NOMO-1 (cell line): Measurements from ENCODE around the gene NR1I3.

Source experiments
- DNase-seq, 2 experiments: peaks; one replicate each; lab custom pipeline; 2025; ENCODE audit not compliant: unreplicated experiment in 2 of 2; lab: John Stamatoyannopoulos, UW

Gene NR1I3

DNA sequence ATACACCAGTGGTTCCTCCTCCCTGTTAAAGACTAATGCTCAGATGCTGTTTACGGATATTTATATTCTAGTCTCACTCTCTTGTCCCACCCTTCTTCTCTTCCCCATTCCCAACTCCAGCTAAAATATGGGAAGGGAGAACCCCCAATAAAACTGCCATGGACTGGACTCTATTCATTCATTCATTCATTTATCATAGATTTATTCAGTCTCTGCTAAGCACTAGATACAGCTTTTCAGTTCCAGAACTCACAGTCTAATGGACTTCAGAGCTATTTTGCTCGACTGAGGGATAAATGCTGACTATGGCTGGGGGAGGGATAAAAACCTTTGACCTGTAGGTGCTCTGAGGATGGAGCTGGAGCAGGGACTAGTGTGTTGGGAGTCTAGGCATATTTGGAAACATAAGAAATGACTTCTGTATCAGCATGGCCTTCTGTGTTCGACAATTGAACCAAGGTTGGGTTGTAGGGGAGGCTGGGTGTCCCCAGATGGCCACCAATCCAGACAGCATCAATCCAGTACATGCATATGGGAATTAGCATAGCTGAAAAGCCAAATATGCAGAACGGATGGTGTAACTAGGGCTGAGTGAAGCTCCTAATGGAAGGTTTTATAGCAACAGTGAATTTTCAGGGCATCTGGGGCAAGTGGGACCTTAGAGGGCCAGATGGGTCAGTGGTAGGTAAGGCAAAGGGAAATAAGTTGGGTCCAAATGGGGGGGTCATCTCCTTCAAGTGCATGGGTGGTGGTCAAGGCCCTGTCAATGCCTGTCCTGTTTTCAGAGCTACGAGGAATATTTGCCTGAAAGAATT lies 18.7 kb downstream of the NR1I3 start:
- no peak for DNase-seq

DNA sequence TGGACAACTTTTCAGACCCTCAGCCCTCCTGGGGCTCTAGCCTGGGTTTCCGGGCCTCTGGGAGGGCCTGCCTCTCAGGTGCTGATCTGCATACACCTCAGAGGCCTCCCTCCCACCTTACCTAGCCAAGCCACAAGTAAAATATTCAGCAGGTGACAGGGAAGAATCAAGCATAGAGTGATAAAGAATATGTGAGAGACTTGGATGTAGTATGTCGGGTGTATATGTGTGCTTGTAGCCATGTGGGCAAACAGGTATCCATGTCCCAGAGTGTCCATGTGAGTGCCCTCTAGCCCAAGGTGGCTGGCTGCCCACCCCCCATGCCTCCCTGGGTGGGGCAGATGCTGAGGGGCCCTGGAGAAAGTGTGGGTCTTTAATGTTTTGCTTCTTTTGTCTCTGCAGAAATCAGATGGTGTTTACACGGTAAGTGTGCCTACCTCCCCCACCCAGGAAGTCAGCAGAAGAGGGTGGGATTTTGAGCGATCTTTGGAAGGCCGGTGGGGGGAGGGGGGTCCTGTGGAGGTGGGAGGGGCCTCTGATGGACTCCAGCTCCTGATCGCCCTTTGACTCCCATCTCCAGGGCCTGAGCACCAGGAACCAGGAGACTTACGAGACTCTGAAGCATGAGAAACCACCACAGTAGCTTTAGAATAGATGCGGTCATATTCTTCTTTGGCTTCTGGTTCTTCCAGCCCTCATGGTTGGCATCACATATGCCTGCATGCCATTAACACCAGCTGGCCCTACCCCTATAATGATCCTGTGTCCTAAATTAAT lies 19.5 kb downstream of the NR1I3 start:
- no peak for DNase-seq

DNA sequence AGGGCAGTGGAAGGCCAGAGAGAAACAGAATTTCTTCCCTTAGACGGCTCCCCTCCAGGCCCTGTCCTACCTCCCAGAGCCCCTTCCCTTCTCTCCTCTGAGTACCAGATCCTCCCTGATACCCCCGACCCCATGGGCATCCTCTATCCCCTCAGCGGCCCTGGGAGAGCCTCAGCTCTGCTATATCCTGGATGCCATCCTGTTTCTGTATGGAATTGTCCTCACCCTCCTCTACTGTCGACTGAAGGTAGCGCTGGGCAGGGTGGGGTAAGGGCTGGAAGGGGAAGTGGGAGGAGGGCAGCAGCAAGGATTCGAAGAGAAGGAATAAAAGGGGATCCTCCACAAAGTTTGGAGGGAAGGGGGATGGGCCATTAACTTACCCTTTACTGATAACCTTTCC lies 20.2 kb downstream of the NR1I3 start:
- no peak for DNase-seq

DNA sequence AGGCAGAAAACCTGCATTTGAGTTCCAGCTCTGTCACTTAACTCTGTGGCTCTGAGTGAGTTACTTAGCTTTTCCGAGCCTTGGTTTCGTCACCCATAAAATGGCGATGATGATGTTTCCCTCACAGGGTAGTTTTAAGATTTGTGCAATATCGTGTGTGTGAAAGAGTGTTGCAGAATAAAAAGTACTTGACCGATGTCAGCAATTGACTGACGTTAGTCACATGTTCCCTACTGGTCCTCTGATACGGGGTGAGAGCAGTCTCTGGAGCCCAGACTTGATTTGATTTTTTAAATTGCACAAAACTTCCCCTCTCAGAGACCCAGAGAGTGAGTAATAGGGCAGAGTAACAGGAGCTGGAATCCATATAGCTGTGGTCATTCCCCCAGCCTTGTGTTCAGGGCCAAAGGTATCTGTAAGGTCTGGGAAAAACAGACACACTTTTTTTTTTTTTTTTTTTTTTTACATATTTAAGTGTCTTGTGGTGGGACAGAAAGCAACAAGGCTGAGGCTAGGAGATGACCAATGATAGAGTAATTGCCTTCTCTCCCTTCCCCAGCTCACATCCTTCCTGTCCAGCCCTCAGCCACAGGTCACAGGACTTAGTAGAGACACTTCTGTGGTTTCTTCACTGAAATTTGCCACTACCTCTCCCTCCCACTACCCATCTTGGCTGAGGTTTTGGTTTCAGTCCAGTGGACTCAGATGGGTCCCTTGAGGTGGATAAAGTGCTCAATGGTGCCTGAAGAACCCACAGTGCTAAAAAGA lies 20.9 kb downstream of the NR1I3 start:
- DNase-seq, result peak; percentile 71 to 97

DNA sequence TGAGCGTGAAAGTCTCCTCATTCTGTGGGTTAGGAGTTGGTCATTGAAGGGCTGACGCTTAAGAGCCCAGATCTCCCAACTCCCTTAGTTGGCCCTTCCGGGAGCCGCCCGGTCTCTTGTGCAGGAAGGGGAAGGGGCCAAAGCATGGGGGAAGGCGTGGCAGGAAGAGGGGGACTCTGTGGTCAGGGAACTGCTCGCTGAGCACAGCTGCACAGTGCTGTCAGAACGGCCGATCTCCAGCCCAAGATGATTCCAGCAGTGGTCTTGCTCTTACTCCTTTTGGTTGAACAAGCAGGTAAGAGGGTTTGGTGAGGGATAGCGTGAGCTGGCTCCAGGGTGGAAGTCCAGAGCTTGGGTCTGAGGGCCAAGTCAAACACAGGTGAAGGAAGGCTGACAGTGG lies 22.9 kb downstream of the NR1I3 start, which contains the start of gene FCER1G:
FCER1G (plus strand) TSS at position 220 of the 400 bp plus-strand sequence; CDS start at position 247, 27 bp downstream.
- DNase-seq, result peak; percentile 62 to 72

DNA sequence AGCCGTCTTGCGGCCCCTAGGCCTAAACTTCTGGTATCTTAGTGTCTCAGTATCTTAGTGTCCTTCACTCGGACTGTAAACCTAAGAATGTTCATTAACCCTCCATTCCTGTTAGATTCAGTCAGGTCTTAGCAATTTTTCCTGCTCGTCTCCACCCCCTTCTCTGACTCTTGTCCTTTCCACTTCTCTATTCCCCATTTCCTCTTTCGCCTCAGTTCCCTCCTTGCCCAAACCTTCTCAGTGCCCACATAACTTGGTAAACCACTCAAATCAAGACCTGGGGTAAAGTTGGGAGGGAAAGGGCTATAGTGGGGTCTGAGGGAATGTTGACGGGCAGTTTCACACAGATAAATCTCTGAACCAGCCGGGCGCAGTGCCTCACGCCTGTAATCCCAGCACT lies 23.6 kb downstream of the NR1I3 start:
- peak; percentile 58 to 70 for DNase-seq

DNA sequence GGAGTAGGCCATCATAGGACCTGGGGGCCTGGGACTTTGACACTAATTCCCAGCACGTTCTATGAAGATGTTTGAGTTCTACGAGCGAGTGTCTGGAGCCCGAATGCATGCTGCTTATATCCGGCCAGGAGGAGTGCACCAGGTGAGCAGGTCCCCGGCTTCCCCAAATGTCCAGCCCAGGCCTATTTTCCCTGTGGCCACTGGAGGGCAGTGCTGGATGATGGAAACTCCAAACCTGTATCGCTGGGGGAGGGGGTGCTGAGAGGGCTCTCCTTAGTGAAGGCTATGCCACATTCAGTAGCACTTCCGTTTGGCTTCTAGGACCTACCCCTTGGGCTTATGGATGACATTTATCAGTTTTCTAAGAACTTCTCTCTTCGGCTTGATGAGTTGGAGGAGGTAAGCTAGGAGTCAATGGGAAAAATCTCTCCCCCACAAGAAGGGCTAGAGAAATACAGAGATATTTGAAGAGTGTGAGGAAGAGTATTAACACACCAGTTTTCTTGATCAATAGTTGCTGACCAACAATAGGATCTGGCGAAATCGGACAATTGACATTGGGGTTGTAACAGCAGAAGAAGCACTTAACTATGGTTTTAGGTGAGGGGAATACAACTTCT lies 28.1 kb downstream of the NR1I3 start:
- DNase-seq, result peak; percentile 75 to 79

DNA sequence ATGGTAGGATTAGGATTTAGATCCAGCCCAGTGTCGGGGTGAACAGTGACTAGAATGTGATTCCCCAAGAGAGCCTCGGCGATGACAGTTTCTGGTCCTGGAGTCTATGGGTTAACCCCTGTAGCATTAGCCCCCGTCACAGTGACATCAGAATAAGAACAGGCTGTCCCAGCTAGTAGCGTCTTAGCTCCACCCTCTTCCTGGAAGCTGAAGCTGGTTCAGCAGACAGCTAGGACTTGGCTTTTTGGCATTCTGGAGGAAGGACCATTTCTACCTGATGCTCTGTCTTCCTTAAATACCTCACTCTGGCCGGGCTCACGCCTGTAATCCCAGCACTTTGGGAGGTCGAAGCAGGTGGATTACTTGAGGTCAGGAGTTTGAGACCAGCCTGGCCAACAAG lies 30.8 kb downstream of the NR1I3 start:
- no peak for DNase-seq

DNA sequence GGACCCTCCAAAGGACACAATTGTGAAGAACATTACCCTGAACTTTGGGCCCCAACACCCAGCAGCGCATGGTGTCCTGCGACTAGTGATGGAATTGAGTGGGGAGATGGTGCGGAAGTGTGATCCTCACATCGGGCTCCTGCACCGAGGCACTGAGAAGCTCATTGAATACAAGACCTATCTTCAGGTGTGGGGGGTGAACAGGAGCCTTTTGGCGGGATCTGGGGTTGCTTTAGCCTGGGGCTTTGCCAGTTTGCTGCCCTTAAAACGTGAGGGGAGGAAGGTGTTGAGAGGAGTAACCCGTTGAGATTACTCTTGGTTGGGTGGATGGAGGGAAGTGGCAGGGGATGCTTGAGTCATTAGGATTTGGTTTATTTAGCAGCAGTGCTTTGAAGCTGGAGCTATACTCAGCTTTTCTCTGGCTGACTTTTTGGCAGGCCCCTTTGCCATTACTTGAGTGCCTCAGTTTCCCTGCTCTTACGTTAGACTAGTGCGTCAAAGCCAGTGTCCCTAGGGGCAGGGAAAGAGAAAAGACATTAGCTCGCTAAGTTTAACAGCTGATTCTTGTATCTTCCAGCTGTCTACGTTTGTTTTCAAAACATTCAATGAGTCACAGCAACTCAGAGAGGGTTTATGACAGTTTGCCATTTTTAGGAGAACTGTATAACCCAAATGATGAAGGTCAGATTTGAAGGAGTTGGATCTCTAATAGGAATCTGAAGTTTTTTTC lies 31.4 kb downstream of the NR1I3 start:
- DNase-seq, result no peak

DNA sequence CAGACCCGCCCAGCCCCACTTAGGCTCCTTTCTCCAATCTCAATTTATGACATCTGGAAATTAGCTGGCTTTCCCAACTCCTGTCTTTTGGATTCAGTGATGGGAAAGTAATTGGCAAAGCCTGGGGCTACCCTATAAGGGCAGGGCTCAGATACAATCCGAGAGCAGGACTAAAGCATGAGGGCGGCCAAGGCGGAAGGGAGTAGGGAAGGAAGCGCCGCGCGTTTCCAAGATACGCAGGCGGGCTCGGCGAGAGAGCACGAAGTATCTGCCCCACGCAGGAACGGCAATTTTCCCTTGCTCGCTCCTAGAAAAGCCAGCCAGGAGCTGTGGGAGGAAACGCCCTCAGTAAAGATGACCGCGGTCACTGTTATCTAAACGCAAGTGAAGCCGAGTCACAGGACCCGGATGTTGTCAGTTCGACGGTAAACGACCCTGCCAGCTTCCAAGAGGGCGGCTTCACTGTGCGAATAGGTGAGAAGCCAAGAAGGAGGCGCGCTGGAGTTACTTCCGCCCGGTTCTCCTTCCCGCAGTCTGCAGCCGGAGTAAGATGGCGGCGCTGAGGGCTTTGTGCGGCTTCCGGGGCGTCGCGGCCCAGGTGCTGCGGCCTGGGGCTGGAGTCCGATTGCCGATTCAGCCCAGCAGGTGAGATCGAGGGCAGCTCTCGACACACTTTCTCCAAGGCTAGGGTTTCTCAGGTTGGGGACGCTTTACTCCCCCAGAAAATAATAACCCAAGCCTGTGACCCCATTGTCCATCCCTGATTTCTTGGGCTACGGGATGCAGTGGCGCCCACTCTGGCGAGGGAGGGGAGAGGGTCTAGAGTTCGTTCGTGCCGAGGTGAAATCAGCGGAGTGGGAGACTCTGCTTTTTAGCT lies 35.9 kb downstream of the NR1I3 start, which contains the start of gene NDUFS2:
NDUFS2 (plus strand) TSS at position 532 of the 877 bp plus-strand sequence; CDS start at position 551, 19 bp downstream.
- DNase-seq, result peak; percentile 88 to 99

DNA sequence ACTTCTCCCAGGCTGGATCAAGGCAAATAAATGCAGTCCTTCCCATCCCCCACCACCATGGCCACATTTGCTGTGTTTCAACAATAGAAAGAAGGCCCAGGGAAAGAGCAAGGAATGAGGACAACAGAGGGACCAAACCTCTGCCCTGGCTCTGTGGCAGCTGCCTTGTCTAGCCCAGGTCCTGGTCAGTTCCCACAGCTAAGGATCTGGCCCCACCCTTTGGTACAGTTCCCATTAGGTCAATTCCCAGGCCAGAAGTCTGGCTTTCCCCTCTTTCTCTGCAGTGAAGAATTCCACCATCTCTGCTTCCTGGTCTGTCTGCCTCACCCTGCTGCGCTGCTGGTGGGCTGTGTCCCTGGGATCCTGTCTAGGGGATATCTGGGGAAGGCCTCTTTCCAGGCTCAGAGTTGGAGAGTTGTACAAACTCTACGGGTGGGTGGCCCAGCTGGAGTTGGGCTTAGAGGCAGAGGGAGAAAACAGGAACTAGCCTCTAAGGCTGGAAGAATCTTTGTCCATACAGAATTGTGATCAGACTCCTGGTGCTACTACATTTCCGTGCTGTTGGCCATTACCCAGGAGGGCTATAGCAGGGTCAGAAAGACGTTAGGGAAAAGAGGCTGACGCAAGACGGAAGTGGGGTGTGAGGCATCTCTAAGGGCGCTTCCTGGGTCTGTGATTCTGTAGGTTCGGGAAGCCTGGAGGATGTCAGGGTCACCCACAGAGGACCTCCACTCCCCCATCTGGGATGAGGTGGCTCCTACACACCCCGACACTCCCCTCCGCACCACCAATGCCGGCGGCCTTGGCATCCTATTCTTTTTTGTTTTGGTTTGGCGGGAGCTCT lies 36.8 kb downstream of the NR1I3 start:
- peak; percentile 48 for DNase-seq

DNA sequence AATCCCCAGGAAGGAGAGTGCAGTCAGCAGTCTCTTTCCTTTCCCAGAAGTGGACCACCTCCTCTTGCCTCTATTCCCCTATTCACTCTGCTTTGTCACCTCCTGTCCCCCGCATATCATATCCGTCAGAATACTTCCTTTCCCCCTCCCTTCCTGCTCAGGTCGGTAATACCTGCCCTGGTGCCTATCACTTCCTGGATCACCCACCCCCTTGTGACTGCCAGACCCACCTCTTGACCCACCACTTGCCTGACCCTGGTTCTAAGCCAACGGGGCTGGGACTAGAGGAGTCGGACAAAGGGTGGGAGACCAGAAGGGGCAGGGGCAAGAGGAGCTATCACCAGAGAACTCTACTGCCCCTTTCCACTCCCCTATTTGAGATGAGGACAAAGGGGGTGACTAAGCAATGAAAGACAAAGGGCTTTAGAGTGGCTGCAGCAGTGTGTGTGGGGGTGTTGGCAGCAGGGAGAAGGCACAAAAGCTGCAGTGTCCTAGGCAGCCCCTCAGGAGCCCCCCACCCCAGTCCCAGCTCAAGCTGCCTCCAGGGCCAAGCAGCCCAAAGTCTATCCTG lies 37.5 kb downstream of the NR1I3 start:
- no peak for DNase-seq

DNA sequence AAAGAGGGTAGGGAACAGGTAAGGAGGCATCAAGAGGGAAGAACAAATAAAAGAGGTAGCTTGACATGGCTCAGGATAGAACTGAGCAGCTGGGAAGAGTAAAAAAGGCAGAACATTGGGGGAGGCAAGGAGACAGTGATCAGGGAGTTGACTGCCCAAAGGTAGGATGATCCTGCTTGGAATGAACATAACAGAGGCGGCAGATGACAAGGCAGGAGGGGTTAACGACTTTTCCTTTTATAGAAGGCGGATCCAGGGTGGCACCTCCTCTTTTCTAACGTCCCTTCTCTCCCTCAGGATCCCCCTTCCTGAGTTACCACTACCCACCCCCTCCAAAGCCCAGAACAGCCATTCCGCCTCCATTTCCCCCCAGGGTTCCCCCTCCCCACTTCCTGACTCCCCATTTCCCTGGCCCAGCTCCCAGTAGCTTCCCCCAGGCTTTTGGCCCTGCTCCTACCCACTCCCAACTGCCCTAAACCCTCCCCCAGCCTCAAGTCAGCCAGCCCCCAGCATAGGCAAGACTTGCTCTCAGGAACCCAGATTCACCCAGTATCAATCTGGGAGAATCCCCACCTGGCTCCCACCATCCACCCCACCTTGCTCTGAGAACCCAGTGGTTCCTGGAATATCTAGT lies 38.4 kb downstream of the NR1I3 start:
- no peak for DNase-seq

DNA sequence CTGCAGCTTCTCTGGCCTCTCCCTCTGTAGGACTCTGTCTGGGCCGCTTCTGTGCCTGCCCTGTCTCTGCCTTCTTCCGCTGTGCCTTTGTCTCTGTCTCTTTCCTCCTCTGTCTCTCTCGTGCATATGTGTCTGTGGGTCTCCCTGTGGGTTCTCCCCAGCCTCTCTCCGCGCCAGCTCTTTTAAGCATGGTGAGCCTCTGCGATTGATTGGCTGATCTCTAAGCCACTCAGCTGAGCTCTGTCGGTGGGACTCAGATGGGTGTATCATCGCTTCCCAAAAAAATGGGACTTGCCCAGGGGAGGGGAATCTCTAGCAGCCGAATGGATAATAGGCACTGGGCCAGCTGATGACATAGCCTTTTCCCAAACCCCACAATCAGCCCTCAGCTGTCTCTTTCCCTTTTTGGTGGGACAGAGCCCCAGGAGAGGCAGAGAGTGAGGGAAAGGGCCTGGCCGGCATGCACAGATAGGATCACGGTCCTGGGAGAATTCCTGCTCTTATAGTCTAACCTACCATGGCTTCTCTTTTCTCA lies 39.0 kb downstream of the NR1I3 start, which contains the start of gene ADAMTS4:
ADAMTS4 (minus strand) TSS at position 158 of the 535 bp plus-strand sequence. CDS start 427 bp downstream, outside the sequence.
- DNase-seq, result no peak

DNA sequence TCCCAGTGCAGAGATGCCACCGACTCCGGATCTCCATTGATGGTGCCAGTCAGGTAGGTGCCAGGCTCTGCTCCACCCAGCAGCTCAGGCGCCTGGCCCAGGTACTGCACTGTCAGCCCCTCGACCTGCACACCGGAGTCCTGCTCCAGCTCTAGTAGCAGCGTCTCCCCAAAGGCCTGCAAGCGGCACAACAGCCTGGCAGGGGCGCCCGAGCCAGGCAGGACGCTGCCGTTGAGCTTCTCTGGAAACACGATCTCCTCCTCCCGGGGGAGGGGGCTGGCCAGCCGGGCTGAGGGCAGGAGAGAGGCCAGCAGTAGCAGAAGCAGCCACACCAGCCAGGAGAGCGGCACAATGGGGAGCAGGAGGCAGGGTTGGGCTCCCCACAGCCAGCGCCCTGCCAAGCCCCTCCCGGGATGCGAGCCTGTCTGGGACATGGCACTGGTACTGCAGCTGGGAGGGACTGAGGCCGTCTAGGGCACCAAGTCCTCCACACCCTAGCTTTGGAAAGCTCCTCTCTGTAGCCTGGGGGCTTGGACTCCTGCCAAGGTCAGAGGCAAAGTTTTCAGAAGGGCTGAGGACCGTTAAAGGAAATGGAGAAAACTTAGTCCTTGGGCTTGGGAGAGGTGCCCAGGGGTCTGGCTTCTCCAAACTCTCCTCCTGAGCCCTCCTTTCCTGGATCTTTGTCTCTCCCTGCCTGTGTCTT lies 39.7 kb downstream of the NR1I3 start:
- DNase-seq, result no peak

DNA sequence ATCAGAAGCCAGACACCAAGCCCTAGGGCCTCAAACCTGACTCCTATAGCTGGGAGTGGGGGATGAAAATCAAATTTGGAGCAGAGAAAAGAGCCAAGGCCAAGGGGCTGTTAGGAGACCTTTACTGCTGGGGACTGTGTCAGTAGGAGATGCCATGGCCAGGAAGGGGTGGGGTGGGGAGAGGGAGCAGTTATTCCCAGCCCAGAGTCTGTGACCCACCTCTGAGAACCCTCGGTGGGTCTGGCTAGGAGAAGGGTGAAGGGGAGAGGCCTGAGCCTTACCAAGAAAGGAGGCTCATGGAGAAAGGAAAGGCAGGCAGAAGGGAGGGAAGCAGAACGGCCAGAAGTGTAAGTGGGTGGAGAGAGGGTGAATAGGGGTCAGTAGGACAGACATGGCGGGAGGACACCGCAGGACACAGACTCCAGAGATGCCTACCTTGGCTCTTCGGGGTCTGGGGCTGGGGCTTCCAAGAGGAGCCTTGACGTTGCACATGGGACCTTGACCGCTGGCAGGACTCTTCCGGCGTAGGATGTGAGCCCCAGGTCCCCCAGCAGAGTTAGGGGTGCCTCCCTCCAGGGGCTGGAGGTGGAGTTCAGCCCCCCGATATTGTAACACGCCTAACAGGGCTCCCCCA lies 40.3 kb downstream of the NR1I3 start:
- DNase-seq, result no peak
